HepG2 (cell line): ENCODE results near the gene HLA-DMB. TPM values are rescaled to one million over a fixed set of nuclear protein-coding genes. Genes with fewer than 3 reads are reported as not detected.

Experiments
- ATAC-seq: fragments of 200-7000 bp; cut with Tn5 transposase; 3 replicates; pipeline ENCODE4 v1.9.1; 2020; ENCODE audit warnings: mild to moderate bottlenecking, moderate library complexity
- BruUV-seq: library from RNA; stranded (reverse); fragments of 400-500 nt; replicated peaks from 2 replicates; lab custom pipeline; 2021; lab: Mats Ljungman, UMichigan
- CTCF ChIA-PET: fragments of 300-600 bp; formaldehyde crosslinking; extraction: SDS; loops from one replicate; lab custom pipeline; 2021; ENCODE audit warnings: low total read pairs, inconsistent platforms, low intra/inter-chr PET ratio; lab: Yijun Ruan, JAX
- POLR2A ChIA-PET: fragments of 350-600 bp; sonication (Branson Sonifier 250); formaldehyde crosslinking; loops from one replicate; lab custom pipeline; 2020; ENCODE audit warnings: antibody characterized with exemption, inconsistent platforms; lab: Yijun Ruan, JAX
- DNase-seq: peaks from one replicate; pipeline ENCODE4 v3.0.0-alpha.2; 2015; ENCODE audit warnings: low spot score
- FAIRE-seq: peaks from 3 replicates; lab custom pipeline; 2011; peaks lifted over from hg19 to GRCh38; lab: Jason Lieb, UNC
- H2AFZ ChIP-seq: one replicate; pipeline ENCODE4 v1.6.1; 2011; ENCODE audit warnings: low read length, inconsistent platforms
- H3K27ac ChIP-seq: fragments of 300-600 bp; 3 replicates; pipeline ENCODE4 v1.8.0; 2011; ENCODE audit warnings: mixed run types, mild to moderate bottlenecking, mixed read lengths, low read length, inconsistent platforms; ENCODE audit not compliant: insufficient read depth; ENCODE audit errors: extremely low read length
- H3K27me3 ChIP-seq, 2 experiments: fragments of 200-600 bp in 1 of 2; 2 replicates in 1 of 2; 3 replicates in 1 of 2; pipeline versions ENCODE4 v1.6.0 to v1.8.0; 2011; ENCODE audit warnings: low read length in 2 of 2, mild to moderate bottlenecking in 2 of 2, moderate library complexity in 2 of 2, inconsistent platforms in 1 of 2; ENCODE audit not compliant: insufficient read depth in 2 of 2, control insufficient read depth in 1 of 2
- H3K36me3 ChIP-seq, 2 experiments: fragments of 200-600 bp in 1 of 2; replicated peaks in 1 of 2; 2 replicates in 1 of 2; 3 replicates in 1 of 2; pipeline versions ENCODE4 v1.5.1 to v1.8.0; 2011; ENCODE audit warnings: low read length in 2 of 2, inconsistent platforms in 1 of 2; ENCODE audit not compliant: insufficient read depth in 2 of 2, control insufficient read depth in 1 of 2
- H3K4me1 ChIP-seq: 2 replicates; pipeline ENCODE4 v1.5.1; 2012; ENCODE audit warnings: low read length, inconsistent platforms; ENCODE audit not compliant: insufficient read depth
- H3K4me2 ChIP-seq: 2 replicates; pipeline ENCODE4 v1.6.0; 2011; ENCODE audit warnings: low read depth, low read length, inconsistent platforms
- H3K4me3 ChIP-seq, 3 experiments: fragments of 200-600 bp in 1 of 3; sonication (generic), shearing (Covaris generic) in 1 of 3; replicated peaks in 1 of 3; 2 replicates each; pipeline ENCODE4 v1.5.1; 2011 to 2016; ENCODE audit warnings: low read length in 3 of 3, inconsistent platforms in 2 of 3, low read depth in 2 of 3, mild to moderate bottlenecking in 2 of 3, control low read depth in 1 of 3, mixed read lengths in 1 of 3; ENCODE audit not compliant: insufficient read depth in 1 of 3
- H3K79me2 ChIP-seq: one replicate; pipeline ENCODE4 v1.6.1; 2011; ENCODE audit warnings: low read length, inconsistent platforms; ENCODE audit not compliant: insufficient read depth
- H3K9ac ChIP-seq: 2 replicates; pipeline ENCODE4 v1.6.0; 2011; ENCODE audit warnings: mild to moderate bottlenecking, low read depth, low read length, inconsistent platforms; ENCODE audit not compliant: insufficient read depth
- H3K9me3 ChIP-seq: 2 replicates; pipeline ENCODE4 v1.5.1; 2012; ENCODE audit warnings: mild to moderate bottlenecking, low read length
- H4K20me1 ChIP-seq: 2 replicates; pipeline ENCODE4 v1.6.0; 2011; ENCODE audit warnings: inconsistent platforms, mild to moderate bottlenecking, low read length, moderate library complexity; ENCODE audit not compliant: insufficient read depth
- CBFB ChIP-seq: sonication (generic); formaldehyde crosslinking; IDR thresholded peaks from 2 replicates; pipeline ENCODE4 v1.4.0; 2020; ENCODE audit warnings: missing genetic modification reagents
- CENPBD1 ChIP-seq: sonication (generic); formaldehyde crosslinking; IDR thresholded peaks from 2 replicates; pipeline ENCODE4 v1.8.0; 2022; ENCODE audit warnings: missing genetic modification reagents, low read depth, mild to moderate bottlenecking, borderline replicate concordance
- HOXA7 ChIP-seq: sonication (generic); formaldehyde crosslinking; IDR thresholded peaks from 2 replicates; pipeline ENCODE4 v1.8.1; 2022; ENCODE audit warnings: mild to moderate bottlenecking, missing genetic modification reagents, moderate library complexity
- JDP2 ChIP-seq: sonication (generic); formaldehyde crosslinking; IDR thresholded peaks from 2 replicates; pipeline ENCODE4 v1.8.1; 2022; ENCODE audit warnings: missing genetic modification reagents, borderline replicate concordance
- KLF9 ChIP-seq: IDR thresholded peaks from 2 replicates; pipeline ENCODE4 v1.6.1; 2016; ENCODE audit warnings: low read depth
- NBN ChIP-seq: fragments of 450-650 bp; conservative IDR thresholded peaks from 2 replicates; pipeline ENCODE4 v1.6.1; 2017
- TEAD3 ChIP-seq: optimal IDR thresholded peaks from 2 replicates; pipeline ENCODE3; 2016; ENCODE audit warnings: borderline replicate concordance
- TRIM22 ChIP-seq: fragments of 450-650 bp; IDR thresholded peaks from 2 replicates; pipeline ENCODE4 v1.6.1; 2017
- ZBTB2 ChIP-seq: sonication (generic); formaldehyde crosslinking; IDR thresholded peaks from 2 replicates; pipeline ENCODE4 v1.8.0; 2022; ENCODE audit warnings: low read depth, missing genetic modification reagents
- ZBTB26 ChIP-seq: IDR thresholded peaks from 2 replicates; pipeline ENCODE4 v1.6.1; 2016; ENCODE audit warnings: missing compliant biosample characterization, missing genetic modification reagents, borderline replicate concordance
- ZNF124 ChIP-seq: sonication (generic); formaldehyde crosslinking; IDR thresholded peaks from 2 replicates; pipeline ENCODE4 v1.4.0; 2020; ENCODE audit warnings: missing genetic modification reagents
- ZNF496 ChIP-seq: sonication (generic); formaldehyde crosslinking; IDR thresholded peaks from 2 replicates; pipeline ENCODE4 v1.8.1; 2023; ENCODE audit warnings: mild to moderate bottlenecking, moderate library complexity, missing genetic modification reagents; ENCODE audit not compliant: insufficient replicate concordance
- ZNF503 ChIP-seq: sonication (generic); formaldehyde crosslinking; IDR thresholded peaks from 2 replicates; pipeline ENCODE4 v1.4.0; 2020; ENCODE audit warnings: missing genetic modification reagents
- ZNF556 ChIP-seq: sonication (generic); formaldehyde crosslinking; IDR thresholded peaks from 2 replicates; pipeline ENCODE4 v1.4.0; 2020; ENCODE audit warnings: mild to moderate bottlenecking, missing genetic modification reagents, borderline replicate concordance
- ZNF660 ChIP-seq: sonication (generic); formaldehyde crosslinking; IDR thresholded peaks from 2 replicates; pipeline ENCODE4 v1.5.1; 2020; ENCODE audit warnings: mild to moderate bottlenecking, low read depth, missing genetic modification reagents, borderline replicate concordance
- WGBS: methylation state at CpG from one replicate; pipeline ENCODE4 v1.1.6; 2017; ENCODE audit warnings: low lambda C conversion rate; 5-methylcytosine and 5-hydroxymethylcytosine counted together
- in situ Hi-C: cut with HindIII; loops from 2 replicates; pipeline ENCODE4 v1.10.0; 2017; ENCODE audit warnings: low pct_unique_long_range_greater_than_20kb; ENCODE audit not compliant: extremely low pct_ligation_motif_present
- intact Hi-C: fragments of 100-400 bp; cut with micrococcal nuclease; formaldehyde crosslinking; loops from one replicate; pipeline ENCODE4 v1.10.0; 2022; ENCODE audit not compliant: unreplicated experiment
- polyA plus RNA-seq, 8 experiments: library from polyadenylated mRNA; depleted of rRNA in 3 of 8; stranded (reverse) in 7 of 8; unstranded in 1 of 8; fragments of >200 nt; fragmentation: Illumina TruSeq in 4 of 8; extraction: Trizol in 4 of 8; gene quantifications; 2 replicates each; pipeline versions ENCODE4 v1.2.1 to v1.2.3, GENCODE V29; 2011 to 2016; ENCODE audit warnings: low read depth in 4 of 8, missing spikeins in 1 of 8, mixed read lengths in 1 of 8; ENCODE audit not compliant: insufficient read depth in 1 of 8
- total RNA-seq, 5 experiments: library from RNA; depleted of rRNA; stranded (reverse); fragments of >200 nt; fragmentation: Illumina TruSeq; extraction: Trizol; gene quantifications; 2 replicates each; pipeline ENCODE4 v1.2.3, GENCODE V29; 2016; ENCODE audit warnings: low read depth in 1 of 5

Gene HLA-DMB
- total and polyA plus RNA-seq, 2 of the 13 experiments (the other 11 are each of a cell fraction or from before 2014, with no cell fraction given) = not detected

GRCh38 chr6:32983493-32983848 is 42.6 kb upstream of the HLA-DMB start:
- H3K9ac ChIP-seq = no peak overlapping the region
- peaks cover 42% of the 10 kb centered on the region for H4K20me1 ChIP-seq
- POLR2A ChIA-PET = interaction anchor here (0.7 to 10.2 kb wide), 4 partner anchors 12 to 97 kb away, joined by 3 to 305 read pairs (median 11); partner anchors contain the start of gene BRD2
- no peak for TF ChIP-seq ZNF660 (CRISPR knock-in tag)
- TF ChIP-seq TRIM22 = no peak
- TF ChIP-seq ZNF124 = no peak
- TF ChIP-seq ZNF556 (CRISPR knock-in tag) = no peak
- no peak for TF ChIP-seq ZBTB26
- no peak for TF ChIP-seq ZBTB2 (CRISPR knock-in tag)
- no peak for TF ChIP-seq CBFB (CRISPR knock-in tag)
- no peak for TF ChIP-seq JDP2
- TF ChIP-seq NBN = no peak
- TF ChIP-seq HOXA7 (CRISPR knock-in tag) = no peak
- no peak for TF ChIP-seq CENPBD1 (CRISPR knock-in tag)
- TF ChIP-seq TEAD3 (CRISPR knock-in tag) = no peak
- no peak for TF ChIP-seq KLF9
- no peak for TF ChIP-seq ZNF496 (CRISPR knock-in tag)
- TF ChIP-seq ZNF503 (CRISPR knock-in tag) = no peak
- TF ChIP-seq, all 625 proteins: peak for 0
- 0% methylated on average over 1 of the region's 1 CpG for WGBS
- Histone ChIP-seq H3K4me1 (peaks cover 3% of the 10 kb centered on the region; the same call in 1 of the 2 replicates), H3K36me3 (peaks cover 18 to 26% of the 10 kb centered on the region in 2 experiments), H3K9me3 (no peaks in the 10 kb centered on the region), H3K4me3 (no peak overlapping the region), H3K4me2 (no peak overlapping the region), H2AFZ (no peak overlapping the region), H3K27ac (no peak overlapping the region), H3K27me3 (peaks cover 0 to 6% of the 10 kb centered on the region in 2 experiments; a peak in 2 of 5 replicates), H3K79me2 (no peaks in the 10 kb centered on the region)
- no peak for FAIRE-seq
- BruUV-seq = no TSS peak
- peak; percentile 45 for ATAC-seq
- in situ Hi-C loops = loop anchor here (5.0 kb wide), 1 partner anchor 46 kb away; no protein-coding TSS in a partner anchor
- intact Hi-C loops = no loop called here
- DNase-seq = no peak
- CTCF ChIA-PET = interaction anchor here (2.6 to 7.2 kb wide), 2 partner anchors 49 to 97 kb away, joined by 48 to 103 read pairs; no protein-coding TSS in a partner anchor
